Measurements from ENCODE around the gene RAD51B. TPM values are rescaled to one million over a fixed set of nuclear protein-coding genes. Genes with fewer than 3 reads are reported as not detected.

Gene RAD51B
- total and polyA plus RNA-seq, 2 experiments from 2014 or later, result 10.1 to 18.0 TPM

- peaks cover 21% of the 10 kb centered on the region for H3K4me1 ChIP-seq (ENCODE audit: insufficient read depth)
- no peaks in the 10 kb centered on the region for H3K36me3 ChIP-seq (replicated peaks; ENCODE audit: insufficient read depth, low read depth)
- H3K4me3 ChIP-seq, result no peak overlapping the region
- H3K4me2 ChIP-seq, result no peak overlapping the region
- no peak for TF ChIP-seq EZH2 (IDR thresholded peaks at IDR 0.05; ENCODE audit: borderline replicate concordance)
- no peak for TF ChIP-seq CTCF (IDR thresholded peaks at IDR 0.05; ENCODE audit: poor library complexity)
- no peak for TF ChIP-seq EZH2phosphoT487 (IDR thresholded peaks at IDR 0.05; ENCODE audit: low read depth, severe bottlenecking, unreplicated experiment)
- no peak overlapping the region for H3K27ac ChIP-seq
- no peaks in the 10 kb centered on the region for H3K9me3 ChIP-seq (ENCODE audit: low read depth)
- H3K27me3 ChIP-seq, result no peaks in the 10 kb centered on the region
- DNase-seq (ENCODE audit: low spot score), result no peak
- no peaks in the 10 kb centered on the region for H4K20me1 ChIP-seq (ENCODE audit: insufficient read depth, poor library complexity, severe bottlenecking)
- no peaks in the 10 kb centered on the region for H3K79me2 ChIP-seq
- no peaks in the 10 kb centered on the region for H3K9me2 ChIP-seq (replicated peaks; ENCODE audit: insufficient read depth)
- 95% methylated on average over 4 of the region's 4 CpGs for WGBS (ENCODE audit: low lambda C conversion rate, missing lambda C conversion rate)
- H2AFZ ChIP-seq, result no peak overlapping the region
Observed at GRCh38 chr14:68774771-68775613, 955.4 kb downstream of the RAD51B start.

- Histone ChIP-seq H3K27me3 (no peaks in the 10 kb centered on the region), H2AFZ (no peak overlapping the region), H3K36me3 (replicated peaks; ENCODE audit: insufficient read depth, low read depth) (no peaks in the 10 kb centered on the region), H3K4me2 (no peak overlapping the region), H3K79me2 (no peaks in the 10 kb centered on the region), H3K27ac (no peak overlapping the region), H3K9me2 (replicated peaks; ENCODE audit: insufficient read depth) (no peaks in the 10 kb centered on the region), H3K4me1 (ENCODE audit: insufficient read depth) (peaks cover 27% of the 10 kb centered on the region), H3K9me3 (ENCODE audit: low read depth) (no peaks in the 10 kb centered on the region), H3K4me3 (no peak overlapping the region), H4K20me1 (ENCODE audit: insufficient read depth, poor library complexity, severe bottlenecking) (no peaks in the 10 kb centered on the region)
- WGBS (ENCODE audit: low lambda C conversion rate, missing lambda C conversion rate), result 86% methylated on average over 6 of the region's 6 CpGs
- no peak for DNase-seq (ENCODE audit: low spot score)
- TF ChIP-seq EZH2phosphoT487 (IDR thresholded peaks at IDR 0.05; ENCODE audit: low read depth, severe bottlenecking, unreplicated experiment), result no peak
- no peak for TF ChIP-seq CTCF (IDR thresholded peaks at IDR 0.05; ENCODE audit: poor library complexity)
- no peak for TF ChIP-seq EZH2 (IDR thresholded peaks at IDR 0.05; ENCODE audit: borderline replicate concordance)
Observed at GRCh38 chr14:68775614-68776126, 956.1 kb downstream of the RAD51B start.

- Histone ChIP-seq H4K20me1 (ENCODE audit: insufficient read depth, poor library complexity, severe bottlenecking) (no peaks in the 10 kb centered on the region), H3K27ac (peak overlapping the region; percentile 99), H3K9me2 (replicated peaks; ENCODE audit: insufficient read depth) (no peaks in the 10 kb centered on the region), H3K36me3 (replicated peaks; ENCODE audit: insufficient read depth, low read depth) (no peaks in the 10 kb centered on the region), H3K27me3 (no peaks in the 10 kb centered on the region), H3K4me3 (no peak overlapping the region), H3K9me3 (ENCODE audit: low read depth) (no peaks in the 10 kb centered on the region), H3K79me2 (no peaks in the 10 kb centered on the region), H3K4me2 (no peak overlapping the region), H2AFZ (no peak overlapping the region), H3K4me1 (ENCODE audit: insufficient read depth) (peaks cover 45% of the 10 kb centered on the region)
- 84% methylated on average over 1 of the region's 1 CpG for WGBS (ENCODE audit: low lambda C conversion rate, missing lambda C conversion rate)
- TF ChIP-seq EZH2 (IDR thresholded peaks at IDR 0.05; ENCODE audit: borderline replicate concordance) (no peak), EZH2phosphoT487 (IDR thresholded peaks at IDR 0.05; ENCODE audit: low read depth, severe bottlenecking, unreplicated experiment) (no peak), CTCF (IDR thresholded peaks at IDR 0.05; ENCODE audit: poor library complexity) (no peak)
- no peak for DNase-seq (ENCODE audit: low spot score)
Observed at GRCh38 chr14:68777644-68778043, 958.1 kb downstream of the RAD51B start.

Small RNAs within 50 kb of the gene (small RNA-seq; reads per million reads assigned to genes)
- gene RN7SL108P (not detected), gene RN7SL706P (not detected), gene RNU6-921P (not detected)

Other genes starting within 250 kb of the RAD51B start
- 51.2 and 64.4 TPM in 2 replicates for gene PIGH, start 219.5 kb upstream of the RAD51B start, total RNA-seq
- 66.4 and 75.8 TPM in 2 replicates for gene PIGH, start 219.5 kb upstream of the RAD51B start, polyA plus RNA-seq
- gene ARG2, start 199.9 kb upstream of the RAD51B start, total RNA-seq, result 22.3 and 35.0 TPM in 2 replicates
- 29.0 and 33.3 TPM in 2 replicates for gene ARG2, start 199.9 kb upstream of the RAD51B start, polyA plus RNA-seq
- gene VTI1B, start 145.1 kb upstream of the RAD51B start, total RNA-seq, result 49.2 and 55.0 TPM in 2 replicates
- gene VTI1B, start 145.1 kb upstream of the RAD51B start, polyA plus RNA-seq, result 87.5 and 115 TPM in 2 replicates
- gene RDH11, start 124.0 kb upstream of the RAD51B start, total RNA-seq, result 148 and 161 TPM in 2 replicates
- gene RDH11, start 124.0 kb upstream of the RAD51B start, polyA plus RNA-seq, result 164 and 173 TPM in 2 replicates
- gene RDH12, start 117.9 kb upstream of the RAD51B start, total RNA-seq, result 1.1 and 1.5 TPM in 2 replicates
- gene RDH12, start 117.9 kb upstream of the RAD51B start, polyA plus RNA-seq, result 0.85 and 1.7 TPM in 2 replicates
- gene ZFYVE26, start 3.2 kb upstream of the RAD51B start, total RNA-seq, result 23.9 and 32.3 TPM in 2 replicates
- 5.5 and 6.4 TPM in 2 replicates for gene ZFYVE26, start 3.2 kb upstream of the RAD51B start, polyA plus RNA-seq

All from hepatocyte (in vitro differentiated cells).